HPDE6-E6E7 (cell line): Measurements from ENCODE around the gene SMC3.
"Not testable (repeated sequence)": the region's sequence is repeated elsewhere in the genome, so short reads cannot be mapped to it uniquely, and the experiment has no call there.

Source experiments
- DNase-seq: peaks from one replicate; pipeline ENCODE4 v3.0.0; 2011; ENCODE audit warnings: missing footprints; ENCODE audit errors: extremely low spot score

The SMC3 gene

DNA sequence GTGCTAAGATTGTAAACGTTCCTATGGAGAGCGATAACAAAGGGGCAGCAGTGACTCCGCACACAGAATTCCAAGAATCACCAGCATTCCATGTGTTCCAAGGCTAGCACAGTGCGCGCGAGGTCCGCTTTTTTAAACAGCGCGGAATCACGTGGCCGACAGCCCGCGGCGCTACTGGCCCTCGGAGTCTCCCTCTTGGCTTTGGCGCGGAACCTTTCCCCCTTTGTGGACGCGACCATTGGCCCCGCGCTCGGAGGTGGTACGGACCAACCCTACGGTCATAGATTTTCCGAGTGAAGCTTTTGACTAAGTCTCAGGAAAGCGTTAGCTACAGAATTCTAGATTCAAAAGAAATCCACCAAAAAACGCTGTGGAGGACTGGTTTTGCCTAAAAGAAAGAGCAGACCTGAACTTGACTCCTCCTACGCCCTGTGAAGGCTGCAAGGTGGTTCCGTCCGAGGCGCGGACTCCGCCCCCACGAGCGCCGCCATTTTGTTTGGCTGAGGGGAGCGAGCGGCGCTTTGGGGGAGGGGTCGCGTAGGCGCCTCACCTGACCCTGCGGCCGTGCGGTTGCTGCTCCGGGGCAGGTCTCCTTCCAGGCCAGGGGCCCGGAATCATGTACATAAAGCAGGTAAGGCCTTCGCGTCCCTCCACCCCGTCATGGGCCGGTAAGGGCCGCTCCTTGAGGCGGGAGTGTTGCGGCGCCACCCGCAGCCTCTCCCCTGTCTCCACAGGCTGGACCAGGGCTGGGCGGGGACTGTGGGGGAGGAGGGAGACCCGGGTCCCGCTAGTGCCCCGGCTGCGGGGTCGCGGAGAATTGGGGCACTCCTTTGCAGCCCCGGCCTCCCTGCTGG, at the start of gene SMC3:
TSS of gene SMC3 (plus strand) at position 495 of the 854 bp plus-strand sequence. CDS start at position 617, 122 bp downstream.
- DNase-seq, result peak; percentile 76

- DNase-seq, result no peak
Measured at GRCh38 chr10:110522365-110522988, 45.0 kb upstream of the SMC3 start.

DNA sequence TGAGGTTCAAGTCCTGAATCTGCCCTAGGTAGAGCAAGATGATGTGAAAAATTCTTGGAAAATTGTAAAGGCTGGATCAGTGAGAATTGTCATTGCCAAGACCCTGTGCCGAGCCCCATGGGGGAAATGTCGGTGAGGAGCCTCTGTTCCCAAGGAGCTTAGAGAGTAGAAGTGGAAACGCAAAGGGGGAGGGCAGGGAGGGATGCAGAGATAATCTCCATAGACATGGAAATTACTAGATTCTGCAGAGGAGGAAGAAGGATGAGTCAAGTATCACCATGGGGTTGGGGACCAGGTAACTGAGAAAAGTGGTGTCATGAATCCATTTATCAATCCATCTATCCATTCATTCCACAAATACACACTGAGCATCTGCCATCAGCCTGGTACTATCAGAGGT, 43.8 kb upstream of the SMC3 start:
- DNase-seq, result no peak

GRCh38 chr10:110524179-110524858, 43.2 kb upstream of the SMC3 start:
- no peak for DNase-seq

DNA sequence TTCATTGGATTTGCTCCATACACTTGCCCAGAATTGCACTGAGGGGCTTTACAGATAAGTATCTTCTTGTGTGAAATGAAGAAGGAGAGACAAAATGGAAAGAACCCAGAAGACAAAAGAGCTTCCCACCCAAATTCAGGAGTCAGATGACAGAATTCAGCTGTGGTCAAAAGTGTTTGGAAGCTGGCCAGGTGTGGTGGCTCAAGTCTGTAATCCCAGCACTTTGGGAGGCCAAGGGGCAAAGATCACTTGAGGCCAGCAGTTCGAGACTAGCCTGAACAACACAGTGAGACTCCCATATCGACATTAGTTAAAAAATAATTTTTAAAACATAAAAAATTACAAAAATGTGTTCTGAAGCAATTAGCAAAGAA, 42.6 kb upstream of the SMC3 start:
- DNase-seq, result no peak

DNA sequence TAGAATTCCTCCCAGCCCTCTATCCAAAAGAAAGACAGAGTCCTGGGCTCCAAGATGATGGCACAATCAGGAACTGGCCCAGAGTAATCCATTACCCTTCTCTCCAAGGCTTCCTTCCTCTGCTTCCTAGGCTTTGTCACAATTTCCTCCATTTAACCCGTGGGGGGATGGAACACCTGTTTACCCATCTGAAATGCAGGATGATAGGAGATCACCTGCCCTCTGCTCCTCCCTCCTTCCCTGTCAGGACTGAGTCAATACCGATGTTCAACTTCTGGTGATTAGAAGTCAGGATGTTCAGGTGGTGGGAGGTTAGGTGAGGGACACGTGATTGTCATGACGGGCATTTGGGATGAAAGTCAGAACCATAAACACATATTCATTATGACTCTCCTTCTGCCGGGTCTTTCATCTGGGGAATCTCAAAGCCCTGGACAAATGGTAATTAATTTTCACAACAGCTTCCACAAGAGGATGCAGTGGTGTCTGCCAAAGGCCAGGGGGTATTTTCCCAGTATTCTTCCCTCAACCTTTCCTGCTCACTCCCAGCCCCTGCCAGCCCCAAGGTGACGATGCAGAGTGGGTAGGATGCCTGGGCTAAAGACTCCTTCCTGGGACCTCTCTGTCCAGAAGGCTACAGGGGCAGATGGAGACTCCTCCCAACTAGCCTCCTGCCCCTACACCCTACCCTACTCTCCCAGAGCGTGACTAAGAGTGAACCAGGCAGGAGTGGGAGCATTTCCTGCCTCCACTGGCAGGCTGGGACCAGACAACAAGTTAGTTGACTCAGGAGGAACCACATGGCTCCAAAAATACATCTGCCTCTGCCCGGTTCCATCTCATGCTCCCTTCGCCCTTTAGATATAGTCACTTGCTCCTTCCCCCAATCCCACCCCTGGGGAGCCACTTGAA, 41.9 kb upstream of the SMC3 start:
- DNase-seq, result peak; percentile 54

GRCh38 chr10:110527731-110528171, 39.7 kb upstream of the SMC3 start:
- DNase-seq, result no peak

GRCh38 chr10:110528224-110528996, 39.1 kb upstream of the SMC3 start:
- no peak for DNase-seq

DNA sequence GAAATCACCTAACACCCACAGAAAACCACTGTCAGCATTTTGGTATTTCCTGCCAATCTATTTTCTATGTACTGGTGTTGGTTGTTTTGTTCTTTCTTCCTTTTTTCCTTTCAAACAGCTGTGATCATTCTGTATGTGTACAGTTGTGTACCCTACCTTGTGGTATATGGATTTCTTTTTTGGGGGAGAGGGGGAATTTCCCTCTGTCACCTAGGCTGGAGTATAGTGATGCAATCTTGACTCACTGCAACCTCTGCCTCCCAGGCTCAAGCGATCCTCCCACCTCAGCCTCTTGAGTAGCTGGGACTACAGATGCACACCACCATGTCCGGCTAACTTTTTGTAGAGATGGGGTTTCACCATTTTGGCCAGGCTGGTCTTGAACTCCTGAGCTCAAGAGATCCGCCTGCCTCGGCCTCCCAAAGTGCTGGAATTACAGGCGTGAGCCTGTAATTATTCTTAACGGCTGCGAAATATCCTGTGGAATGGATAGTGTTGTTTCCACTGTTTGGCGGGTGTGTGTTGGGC, 38.4 kb upstream of the SMC3 start:
- DNase-seq, result not testable (repeated sequence)

DNA sequence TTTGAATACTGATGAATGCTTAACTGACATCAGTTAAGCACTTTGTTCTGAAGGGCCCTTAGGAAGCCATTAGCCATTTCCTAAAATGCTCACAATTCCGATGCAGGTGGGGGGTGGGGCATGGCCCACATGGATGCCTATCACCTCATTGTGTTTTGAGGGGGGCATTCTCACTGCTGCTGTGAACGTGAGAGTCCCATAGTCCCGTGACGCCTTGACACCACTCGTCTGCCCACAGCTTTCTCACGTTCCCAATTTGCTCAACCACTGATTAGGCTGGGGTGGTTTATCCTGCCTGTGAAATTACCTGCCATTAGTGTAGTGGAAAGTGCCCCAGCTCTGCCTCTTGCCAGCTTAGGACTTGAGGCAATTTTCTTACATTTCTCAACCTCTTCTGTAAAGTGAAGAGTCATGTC, 37.9 kb upstream of the SMC3 start:
- DNase-seq, result no peak

- peak; percentile 73 for DNase-seq
Measured at GRCh38 chr10:110530131-110530831, 37.2 kb upstream of the SMC3 start.

- DNase-seq, result no peak
Measured at GRCh38 chr10:110531687-110532086, 35.8 kb upstream of the SMC3 start.

- not testable (repeated sequence) for DNase-seq
Measured at GRCh38 chr10:110532628-110533027, 34.9 kb upstream of the SMC3 start.

GRCh38 chr10:110533149-110533548, 34.3 kb upstream of the SMC3 start:
- DNase-seq, result no peak

DNA sequence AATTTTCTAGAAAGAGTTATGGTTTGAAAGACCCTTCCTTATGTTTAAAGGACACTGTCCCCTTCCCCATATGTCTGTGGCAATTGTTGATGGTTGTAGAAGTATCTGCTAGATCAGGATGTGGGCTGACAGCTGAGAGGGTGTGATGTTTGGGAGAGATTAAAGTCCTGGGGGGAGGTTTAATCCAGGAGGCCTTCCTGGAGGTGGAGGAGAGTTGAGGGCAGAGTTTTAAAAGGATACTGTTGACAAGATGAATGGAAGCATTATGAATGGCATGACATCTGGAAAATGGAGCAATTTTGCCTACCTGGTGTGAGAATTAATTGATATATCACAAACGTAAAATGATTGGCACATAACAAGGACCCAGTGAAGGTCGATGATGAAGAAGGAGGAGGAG, 32.9 kb upstream of the SMC3 start:
- DNase-seq, result no peak

- DNase-seq, result no peak
Measured at GRCh38 chr10:110535958-110536891, 31.3 kb upstream of the SMC3 start.

DNA sequence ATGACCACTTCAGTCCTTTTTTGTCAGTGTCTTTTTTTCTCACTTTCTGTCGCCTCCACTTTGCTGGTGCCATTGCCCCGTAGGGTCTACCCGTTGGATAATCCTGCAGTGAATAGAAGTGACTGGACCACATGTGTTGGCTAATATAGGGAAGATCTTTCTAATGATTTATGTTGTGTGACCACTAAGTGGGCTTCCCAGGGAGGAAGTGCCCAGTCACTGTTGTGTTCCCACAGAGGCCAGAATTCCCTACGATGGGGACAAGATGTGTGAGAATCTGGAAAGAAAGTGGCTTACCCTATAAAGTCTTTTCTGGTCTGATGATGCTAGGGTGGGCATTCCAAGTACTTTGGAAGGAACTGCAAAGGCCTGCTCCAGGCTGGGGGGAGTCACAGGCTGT, 28.4 kb upstream of the SMC3 start:
- no peak for DNase-seq

GRCh38 chr10:110540031-110540430, 27.5 kb upstream of the SMC3 start:
- no peak for DNase-seq
